Stimulated activated naive CD4-positive, alpha-beta T cell (primary cell): ENCODE measurements around the gene CUL3.

ENCODE experiments used
- DNase-seq, 6 experiments: peaks; one replicate each; lab custom pipeline; 2025; lab: John Stamatoyannopoulos, UW

CUL3 gene

DNA sequence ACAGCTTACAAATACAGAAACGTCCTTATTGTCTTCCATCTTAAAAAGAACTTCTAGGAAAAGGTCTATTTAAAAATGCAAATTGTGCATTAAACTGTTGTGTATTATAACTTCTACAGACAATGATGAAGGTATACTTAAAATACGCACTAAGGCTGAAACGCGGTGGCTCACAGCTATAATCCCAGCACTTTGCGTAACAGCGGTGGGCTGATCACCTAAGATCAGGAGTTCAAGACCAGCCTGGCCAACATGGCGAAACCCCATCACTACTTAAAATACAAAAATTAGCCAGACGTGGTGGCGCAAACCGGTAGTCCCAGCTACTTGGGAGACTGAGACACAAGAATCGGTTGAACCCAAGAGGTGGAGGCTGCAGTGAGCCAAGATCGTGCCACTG is 4.9 kb downstream of the CUL3 start:
- no peak for DNase-seq

DNA sequence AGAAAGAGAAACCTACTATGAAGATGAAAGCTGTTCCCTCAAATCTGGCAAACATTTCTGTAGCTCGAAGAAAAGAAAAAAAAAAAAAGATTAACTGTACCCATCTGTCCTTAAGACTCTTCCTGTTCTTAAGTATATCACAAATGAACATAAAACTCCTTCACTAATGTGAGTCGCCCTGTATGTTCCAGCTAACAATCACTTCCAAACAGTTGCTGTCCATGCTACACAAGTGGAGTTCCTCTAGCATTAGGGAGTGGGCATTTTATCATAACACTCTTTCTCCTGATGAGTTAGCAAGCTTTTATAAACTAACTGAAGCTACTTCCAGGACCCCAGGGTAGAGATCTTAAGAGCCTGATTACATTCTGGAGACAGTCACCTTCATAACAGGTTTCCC is 5.8 kb downstream of the CUL3 start:
- peak in 1 of 6 experiments; percentile 11 for DNase-seq

DNA sequence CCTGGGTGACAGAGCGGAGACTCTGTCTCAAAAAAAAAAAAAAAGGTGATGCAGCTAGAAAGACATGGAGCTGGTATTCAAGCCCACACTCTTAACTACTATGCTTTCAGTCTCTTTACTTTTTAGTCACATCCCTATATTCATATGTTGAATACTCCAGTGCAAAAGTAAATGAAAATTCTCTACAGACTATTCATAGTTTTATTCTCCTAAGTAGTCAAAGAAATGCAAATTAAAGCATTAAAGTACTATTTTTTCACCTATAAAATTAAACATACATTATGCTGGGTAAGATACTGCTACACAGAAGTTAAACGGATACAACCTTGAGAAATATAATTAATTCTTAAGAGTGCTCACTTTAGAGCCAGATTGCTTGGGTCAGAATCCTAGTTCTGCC is 7.6 kb downstream of the CUL3 start:
- DNase-seq = no peak

DNA sequence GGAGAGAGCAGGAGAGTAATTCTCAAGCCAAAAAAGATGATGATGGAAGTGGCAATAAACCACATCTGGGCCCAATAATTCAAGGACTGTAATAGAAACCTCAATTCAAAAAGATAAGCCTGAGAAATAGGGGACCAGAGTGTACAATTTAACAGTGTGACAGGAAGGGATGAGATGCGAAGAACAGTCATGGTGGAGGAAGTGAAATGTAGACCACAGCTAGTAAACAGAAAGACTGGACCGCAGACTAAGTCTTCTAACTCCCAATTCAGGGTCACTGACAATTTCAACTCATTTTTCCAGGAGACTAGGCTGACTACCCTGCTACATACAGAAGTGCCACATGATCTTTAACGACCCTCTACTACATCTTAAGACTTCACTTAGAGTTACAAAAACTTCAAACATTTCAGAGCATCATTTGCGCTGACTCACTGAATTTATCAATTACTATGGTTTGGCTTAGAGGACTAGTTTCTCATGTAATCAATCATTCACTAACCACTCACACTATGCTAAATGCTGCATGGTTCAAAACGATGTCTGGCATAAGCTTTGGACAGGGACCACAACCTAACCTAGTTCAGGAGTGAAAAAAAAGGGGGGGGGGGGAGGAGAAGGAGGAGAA is 9.0 kb downstream of the CUL3 start:
- no peak for DNase-seq

DNA sequence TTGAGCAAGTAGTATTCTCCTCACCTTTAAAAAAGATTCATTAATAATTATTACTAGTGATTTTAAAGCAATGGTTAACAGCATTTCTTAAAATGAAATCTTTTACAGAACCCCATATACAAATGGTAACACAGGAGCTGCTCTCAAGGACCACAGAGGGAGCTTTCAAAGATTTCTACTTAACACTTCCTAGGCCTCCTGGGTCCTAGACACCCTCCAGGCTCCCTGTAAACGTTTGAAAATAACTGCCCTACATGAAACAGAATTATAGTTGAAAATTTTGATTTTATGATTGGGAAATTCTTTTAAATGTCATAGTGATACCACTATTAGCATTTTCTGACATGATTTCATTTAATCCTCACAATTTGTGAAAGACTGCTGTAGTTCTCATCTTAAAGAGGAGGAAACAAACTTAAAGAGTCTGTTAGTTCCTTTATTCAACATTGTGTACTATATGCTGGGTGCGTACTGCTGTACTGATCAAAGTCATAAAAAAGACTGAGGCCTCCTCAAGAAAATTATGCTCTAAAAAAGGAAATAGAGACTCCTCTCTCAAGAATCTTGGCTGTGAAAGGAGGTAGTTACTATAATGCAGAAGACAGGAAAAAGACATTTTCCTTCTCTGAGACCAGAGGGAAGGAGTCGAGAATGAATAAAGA is 10.6 kb downstream of the CUL3 start:
- peak in 1 of 6 experiments; percentile 35 for DNase-seq

GRCh38 chr2:224573724-224574123 is 11.4 kb downstream of the CUL3 start:
- no peak for DNase-seq

GRCh38 chr2:224572338-224572737 is 12.8 kb downstream of the CUL3 start:
- no peak for DNase-seq

- DNase-seq = no peak
Measured at GRCh38 chr2:224570328-224570993, 14.7 kb downstream of the CUL3 start.

- no peak for DNase-seq
Measured at GRCh38 chr2:224569654-224570053, 15.5 kb downstream of the CUL3 start.

DNA sequence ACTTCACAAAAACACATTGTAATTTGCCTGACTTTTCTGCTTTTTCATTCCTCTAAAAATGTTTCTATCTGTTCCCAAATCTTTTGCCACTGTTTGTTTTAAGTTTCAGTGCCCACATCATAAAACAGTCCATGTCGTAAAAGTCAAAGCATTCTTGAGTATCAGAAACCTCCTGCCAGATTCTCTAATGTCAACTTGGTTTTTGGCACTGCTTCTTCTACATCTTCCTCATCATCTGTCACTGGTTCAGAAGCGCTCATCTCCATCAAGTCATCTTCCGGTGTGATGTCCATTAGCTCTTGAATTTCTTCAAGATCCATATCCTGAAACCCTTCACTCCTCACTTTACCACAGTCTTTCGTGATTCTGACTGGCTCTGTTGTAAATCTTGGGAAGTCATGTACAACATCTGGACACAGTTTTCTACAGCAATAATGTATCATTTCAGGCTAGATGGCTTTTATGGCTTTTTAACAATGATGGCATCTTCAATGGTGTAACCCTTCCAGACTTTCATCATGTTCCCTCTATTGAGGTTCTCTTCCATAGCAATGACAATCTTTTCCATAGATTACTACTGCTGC is 19.6 kb downstream of the CUL3 start:
- DNase-seq = no peak

DNA sequence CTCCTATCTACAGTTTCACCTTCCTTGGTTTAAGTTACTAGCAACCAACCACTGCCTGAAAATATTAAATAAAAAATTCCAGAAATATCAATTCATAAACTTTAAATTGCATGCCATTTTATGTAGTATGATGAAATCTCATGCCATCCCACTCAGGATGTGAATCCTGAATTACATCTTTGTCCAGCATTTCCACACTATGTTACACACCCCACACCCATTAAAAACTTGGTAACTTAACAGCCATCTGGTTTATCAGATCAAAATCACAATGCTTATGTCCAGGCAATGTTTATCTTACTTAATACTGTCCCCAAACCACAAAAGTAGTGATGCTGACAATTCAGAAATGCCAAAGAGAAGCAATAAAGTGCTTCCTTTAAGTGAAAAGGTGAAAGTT is 21.6 kb downstream of the CUL3 start:
- DNase-seq = no peak

- DNase-seq = no peak
Measured at GRCh38 chr2:224562831-224563230, 22.3 kb downstream of the CUL3 start.

GRCh38 chr2:224561234-224562005 is 23.7 kb downstream of the CUL3 start:
- no peak for DNase-seq

GRCh38 chr2:224560549-224560948 is 24.6 kb downstream of the CUL3 start:
- DNase-seq = no peak

DNA sequence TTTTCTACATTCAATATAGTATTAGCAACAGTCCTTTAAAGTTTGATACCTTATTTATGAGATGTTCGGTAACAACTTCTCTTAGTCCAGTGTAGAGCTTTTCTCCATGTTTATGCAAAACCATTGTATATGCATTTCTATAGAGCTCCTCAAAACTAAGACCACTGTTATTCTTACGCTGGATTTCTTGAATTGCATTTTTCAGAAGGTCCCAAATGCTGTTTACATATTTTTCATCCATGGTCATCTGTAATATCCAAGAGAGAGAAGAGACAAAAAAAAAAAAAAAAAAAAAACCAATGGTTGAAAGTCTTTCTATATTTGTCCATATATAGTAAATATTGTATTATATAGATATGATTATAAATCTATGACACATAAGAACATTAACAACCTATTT is 27.6 kb downstream of the CUL3 start:
- DNase-seq = no peak

DNA sequence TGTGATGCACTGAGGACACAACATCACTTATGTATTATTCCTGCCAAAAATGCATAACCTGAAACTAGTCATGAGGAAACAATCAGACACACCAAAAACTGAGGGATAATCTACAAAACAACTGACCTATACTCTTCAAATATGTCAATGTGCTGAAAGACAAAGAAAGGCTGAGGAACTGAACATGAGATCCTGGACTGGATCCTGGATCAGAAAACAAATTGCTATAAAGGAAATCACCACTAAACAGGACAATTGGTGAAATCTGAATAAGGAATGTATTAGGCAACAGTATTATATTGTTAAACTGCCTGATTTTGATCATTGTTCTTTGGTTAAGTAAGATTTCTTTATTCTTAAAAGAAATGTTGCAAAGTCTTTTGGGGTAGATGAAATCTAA is 28.8 kb downstream of the CUL3 start:
- no peak for DNase-seq

DNA sequence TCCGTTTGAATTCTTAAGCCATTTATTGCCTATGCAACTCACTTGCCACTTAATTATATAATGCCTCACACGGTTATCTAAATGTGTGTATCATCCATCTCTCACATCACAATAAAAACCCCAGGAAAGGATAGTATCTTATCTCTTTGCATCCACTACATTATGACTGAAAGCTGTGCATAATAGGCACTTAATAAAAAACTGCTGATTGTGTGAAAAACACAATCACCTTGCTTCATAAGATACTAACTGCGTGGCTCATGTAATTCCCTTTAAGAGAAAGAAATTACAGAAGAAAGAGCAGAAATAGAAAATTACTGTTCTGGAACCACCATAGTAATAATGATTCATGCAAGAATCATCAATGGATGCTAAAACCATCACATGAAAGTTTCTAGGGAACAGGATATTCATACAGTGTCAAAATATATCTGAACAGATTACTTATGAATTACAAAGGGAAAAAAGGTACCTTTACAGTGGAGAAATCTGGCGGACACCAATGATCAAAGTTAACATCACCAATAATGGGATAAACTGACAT is 29.3 kb downstream of the CUL3 start:
- DNase-seq = no peak

DNA sequence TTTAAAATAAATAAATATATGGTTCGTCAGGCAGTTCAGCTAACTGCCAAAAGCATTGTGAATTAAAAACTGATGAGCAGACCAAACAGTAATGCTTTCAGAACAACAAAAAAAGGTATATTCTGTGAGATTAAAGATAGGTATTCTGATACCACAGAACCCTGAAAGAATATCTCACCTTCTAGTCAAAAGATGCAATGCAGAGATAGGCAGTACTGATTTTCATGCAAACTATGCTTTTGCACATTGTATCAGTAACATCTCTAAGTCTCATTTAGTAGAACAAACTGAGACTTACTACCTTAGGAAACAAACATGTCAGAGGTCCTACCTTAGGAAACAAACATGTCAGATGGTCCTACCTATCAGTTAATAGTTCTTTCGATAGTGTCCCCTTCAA is 32.4 kb downstream of the CUL3 start:
- no peak for DNase-seq

GRCh38 chr2:224551693-224552092 is 33.5 kb downstream of the CUL3 start:
- DNase-seq = no peak

DNA sequence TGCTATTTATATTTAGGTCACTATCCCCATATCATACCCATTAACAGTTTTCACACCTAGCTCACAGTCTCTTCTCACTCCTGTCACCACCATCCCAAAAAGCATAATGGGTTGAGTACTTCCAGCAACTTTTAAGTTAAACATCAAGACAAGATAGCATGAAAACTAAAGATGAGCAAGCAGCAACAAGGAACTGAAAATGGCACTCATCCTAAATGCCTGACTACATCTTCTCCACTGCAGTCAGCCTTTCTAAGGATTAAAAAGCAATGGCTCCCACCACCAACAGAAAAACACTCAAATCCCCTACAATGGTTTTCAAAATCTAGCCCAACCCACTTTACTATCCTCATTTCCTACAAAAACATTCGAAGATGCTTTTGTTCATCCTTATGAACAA is 38.2 kb downstream of the CUL3 start:
- DNase-seq = no peak

DNA sequence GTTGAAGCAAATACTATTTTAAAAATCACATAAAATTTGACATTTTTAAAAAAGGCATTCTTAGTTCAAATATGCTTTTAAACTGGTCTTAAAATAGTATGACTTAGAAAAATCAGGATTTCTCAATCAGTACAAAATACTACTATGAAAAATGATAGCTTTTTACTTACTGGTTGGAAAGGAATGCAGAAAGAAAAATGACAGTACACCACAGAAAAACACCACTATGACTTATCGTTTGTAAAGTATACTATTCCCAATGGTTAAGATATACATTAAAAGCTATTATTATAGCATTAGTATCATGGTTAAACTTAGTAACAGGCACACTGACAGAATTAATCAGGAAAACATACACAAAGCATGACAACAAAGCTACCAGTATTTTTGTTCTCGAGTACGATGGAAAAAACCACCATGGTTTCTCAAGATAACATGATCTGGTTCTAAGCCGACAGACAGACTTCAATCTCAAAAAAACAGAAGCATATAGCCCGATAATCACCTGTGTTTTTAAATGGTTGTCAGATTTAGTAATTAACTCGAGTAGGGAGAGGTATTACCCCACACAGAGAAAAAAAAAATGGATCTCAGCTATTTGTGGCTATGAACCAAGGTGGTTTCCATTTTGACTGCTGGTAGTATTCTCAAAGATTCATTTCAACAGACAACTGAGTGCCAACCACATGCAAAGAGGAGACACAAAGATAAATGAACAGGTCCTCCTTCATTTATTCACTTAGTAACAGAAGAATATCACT is 39.1 kb downstream of the CUL3 start:
- no peak for DNase-seq
